GM21717 (cell line): ENCODE data around the gene SAMD11.

Experiments used
- ATAC-seq: cut with Tn5 transposase; IDR thresholded peaks from one replicate; pipeline ENCODE4 v1.9.1; 2021; ENCODE audit warnings: mild to moderate bottlenecking, moderate library complexity; ENCODE audit not compliant: unreplicated experiment

The SAMD11 gene

DNA sequence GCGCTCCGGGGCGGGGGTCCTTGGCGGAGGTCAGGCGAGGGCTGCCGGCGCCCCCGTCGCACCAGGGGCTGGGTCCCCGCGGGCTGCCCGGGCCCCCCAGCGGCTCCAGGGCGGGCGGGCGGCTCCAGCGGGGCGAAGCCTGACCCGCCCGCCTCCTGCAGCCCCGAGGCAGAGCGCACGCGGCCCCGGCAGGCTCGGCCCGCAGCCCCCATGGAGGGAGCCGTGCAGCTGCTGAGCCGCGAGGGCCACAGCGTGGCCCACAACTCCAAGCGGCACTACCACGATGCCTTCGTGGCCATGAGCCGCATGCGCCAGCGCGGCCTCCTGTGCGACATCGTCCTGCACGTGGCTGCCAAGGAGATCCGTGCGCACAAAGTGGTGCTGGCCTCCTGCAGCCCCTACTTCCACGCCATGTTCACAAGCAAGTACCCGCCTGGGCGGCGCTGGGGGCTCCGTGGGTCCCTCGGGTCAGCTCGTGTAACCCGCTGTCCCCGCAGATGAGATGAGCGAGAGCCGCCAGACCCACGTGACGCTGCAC lies 37.5 kb downstream of the SAMD11 start:
- ATAC-seq: no peak

DNA sequence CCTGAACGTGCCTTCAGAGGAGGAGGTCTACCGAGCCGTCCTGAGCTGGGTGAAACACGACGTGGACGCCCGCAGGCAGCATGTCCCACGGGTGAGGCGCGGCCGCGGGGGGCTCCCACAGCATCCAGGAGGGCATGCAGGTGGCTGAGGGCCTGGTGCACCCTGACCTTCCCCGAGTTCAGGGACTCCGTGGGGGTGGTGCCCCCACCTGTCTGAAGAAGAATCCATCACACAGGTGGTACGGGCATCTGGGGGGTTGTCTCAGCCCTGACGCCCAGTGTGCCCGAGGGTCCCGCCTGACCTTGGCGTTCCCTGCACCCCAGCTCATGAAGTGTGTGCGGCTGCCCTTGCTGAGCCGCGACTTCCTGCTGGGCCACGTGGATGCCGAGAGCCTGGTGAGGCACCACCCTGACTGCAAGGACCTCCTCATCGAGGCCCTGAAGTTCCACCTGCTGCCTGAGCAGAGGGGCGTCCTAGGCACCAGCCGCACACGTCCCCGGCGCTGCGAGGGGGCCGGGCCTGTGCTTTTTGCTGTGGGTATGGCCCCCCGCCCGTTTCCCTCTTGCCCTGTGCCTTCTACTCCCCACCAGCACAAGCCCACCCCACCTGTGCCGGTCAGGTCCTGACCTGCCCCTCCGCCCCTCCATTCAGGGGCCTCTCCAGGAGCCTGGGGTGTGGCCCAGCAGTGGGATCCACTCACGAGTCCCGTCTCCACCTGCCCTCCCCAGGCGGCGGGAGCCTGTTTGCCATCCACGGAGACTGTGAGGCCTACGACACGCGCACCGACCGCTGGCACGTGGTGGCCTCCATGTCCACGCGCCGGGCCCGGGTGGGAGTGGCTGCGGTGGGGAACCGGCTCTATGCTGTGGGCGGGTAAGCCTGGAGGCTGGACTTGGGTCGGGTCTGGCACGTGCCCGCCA lies 38.9 kb downstream of the SAMD11 start:
- no peak for ATAC-seq

DNA sequence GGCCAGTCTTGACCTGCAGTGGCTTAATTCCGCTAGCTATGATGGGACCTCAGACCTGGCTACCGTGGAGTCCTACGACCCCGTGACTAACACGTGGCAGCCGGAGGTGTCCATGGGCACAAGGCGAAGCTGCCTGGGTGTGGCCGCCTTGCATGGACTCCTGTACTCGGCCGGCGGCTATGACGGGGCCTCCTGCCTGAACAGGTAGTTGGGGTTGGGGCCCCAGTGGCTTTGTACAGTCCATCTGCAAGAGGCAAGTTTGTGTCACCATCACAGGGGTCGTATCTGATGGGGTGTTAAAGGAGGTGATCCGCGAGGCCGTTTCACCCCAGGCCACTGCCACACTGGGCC lies 39.6 kb downstream of the SAMD11 start:
- ATAC-seq: no peak

DNA sequence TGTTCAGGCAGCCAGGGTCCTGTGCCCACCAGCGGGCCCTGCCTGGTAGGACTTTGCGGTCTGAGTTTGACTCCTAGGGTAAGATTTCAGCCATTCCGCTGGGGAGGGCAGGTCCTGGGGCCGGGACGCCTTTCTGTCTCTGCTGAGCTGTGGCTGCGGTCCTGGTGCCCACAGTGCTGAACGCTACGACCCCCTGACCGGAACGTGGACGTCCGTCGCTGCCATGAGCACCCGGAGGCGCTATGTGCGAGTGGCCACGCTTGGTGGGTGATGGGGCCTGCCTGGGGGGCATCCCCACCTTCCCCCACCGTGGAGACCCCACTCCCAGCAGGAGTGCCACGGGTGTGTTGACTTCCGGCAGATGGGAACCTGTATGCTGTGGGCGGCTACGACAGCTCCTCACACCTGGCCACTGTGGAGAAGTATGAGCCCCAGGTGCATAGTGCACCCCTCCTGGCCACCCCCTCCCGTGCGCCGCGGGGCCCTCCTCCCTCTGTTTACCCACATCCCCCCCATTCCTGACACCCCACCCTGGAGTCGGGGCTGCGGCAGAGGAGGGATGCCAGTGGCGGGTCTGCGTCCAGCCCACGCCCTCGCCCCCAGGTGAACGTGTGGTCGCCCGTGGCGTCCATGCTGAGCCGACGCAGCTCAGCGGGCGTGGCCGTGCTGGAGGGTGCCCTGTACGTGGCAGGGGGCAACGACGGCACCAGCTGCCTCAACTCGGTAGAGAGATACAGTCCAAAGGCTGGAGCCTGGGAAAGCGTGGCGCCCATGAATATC lies 40.2 kb downstream of the SAMD11 start:
- ATAC-seq: no peak

DNA sequence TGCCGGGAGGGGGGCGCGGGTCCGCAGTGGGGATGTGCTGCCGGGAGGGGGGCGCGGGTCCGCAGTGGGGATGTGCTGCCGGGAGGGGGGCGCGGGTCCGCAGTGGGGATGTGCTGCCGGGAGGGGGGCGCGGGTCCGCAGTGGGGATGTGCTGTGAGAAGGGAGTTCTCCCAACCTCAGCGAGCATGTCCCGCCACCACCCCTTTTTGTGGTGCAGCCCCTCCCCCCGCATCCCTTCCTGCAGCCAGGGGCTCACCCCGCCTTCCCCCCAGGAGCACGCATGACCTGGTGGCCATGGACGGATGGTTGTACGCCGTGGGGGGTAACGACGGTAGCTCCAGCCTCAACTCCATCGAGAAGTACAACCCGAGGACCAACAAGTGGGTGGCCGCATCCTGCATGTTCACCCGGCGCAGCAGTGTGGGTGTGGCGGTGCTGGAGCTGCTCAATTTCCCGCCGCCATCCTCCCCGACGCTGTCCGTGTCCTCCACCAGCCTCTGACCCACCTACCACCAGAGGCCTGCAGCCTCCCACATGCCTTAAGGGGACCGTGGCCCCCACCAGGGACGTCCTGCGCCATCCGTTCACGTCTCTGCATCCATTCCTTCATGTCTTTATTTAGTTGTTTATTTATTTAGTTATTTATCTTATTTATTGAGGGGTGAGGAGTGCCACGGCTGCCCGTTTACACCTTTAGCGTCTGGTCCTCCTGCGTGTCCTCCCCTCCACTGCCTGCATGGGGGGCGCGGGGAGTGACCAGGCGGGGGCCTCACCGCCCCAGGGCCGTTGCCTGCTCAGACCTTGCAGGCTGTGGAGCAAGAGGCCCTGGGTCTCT lies 41.2 kb downstream of the SAMD11 start:
- no peak for ATAC-seq

DNA sequence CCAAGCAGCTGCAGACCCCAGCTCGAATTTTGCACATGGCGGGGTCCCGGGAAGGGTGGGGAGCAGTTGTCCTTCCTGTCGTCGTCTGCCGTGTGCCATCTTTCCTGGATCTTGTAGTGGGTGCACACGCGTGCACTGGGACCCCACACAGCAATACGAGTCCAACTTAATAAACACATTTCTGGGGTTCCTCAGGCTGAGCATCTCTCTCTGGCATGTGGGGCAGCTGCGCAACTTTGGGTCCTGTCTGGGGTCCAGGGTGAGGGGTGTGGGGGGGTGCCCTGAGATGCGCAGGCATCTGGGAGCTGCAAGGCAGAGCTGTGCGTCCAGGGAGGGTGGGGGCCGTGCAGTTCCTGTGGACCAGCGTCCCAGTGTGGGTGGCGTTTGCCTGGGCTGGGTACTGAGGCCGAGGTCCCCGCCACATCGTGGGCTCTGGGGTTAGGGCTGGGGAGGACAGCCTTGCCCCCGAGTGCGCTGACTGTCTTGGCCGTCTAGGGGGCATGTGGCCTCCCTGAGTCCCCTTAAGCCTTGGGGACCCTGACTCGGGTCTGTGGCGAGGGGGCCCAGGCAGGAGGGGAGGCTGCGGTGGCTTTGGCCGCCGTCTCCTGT lies 41.9 kb downstream of the SAMD11 start:
- no peak for ATAC-seq

DNA sequence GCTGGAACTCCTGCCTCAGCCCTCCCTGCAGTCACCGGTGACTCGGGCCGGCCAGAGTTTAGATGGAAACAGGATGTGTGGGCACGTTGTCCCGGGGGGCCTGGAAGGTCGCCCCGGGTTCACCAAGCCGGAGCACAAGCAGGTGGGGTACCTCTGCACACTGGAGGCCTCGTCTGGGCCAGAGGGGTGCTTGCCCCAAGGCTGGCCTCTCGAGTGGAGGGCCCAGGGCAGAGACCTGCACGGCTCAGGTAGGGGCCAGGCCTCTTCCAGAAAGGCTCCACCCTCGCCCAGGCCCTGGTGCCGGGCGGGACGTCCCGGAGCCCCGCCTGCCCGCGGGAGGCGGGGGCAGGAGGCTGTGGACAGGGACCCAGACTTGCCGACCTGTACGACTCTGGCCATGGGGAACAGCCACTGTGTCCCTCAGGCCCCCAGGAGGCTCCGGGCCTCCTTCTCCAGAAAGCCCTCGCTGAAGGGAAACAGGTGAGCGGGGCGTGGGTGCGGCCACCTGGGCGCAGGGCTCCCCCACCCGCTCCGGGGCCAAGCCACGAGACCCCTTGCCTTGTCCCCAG lies 42.5 kb downstream of the SAMD11 start, which contains the start of gene PLEKHN1:
TSS of gene PLEKHN1 (plus strand) at position 348 of the 569 bp plus-strand sequence. CDS start at position 398, 50 bp downstream.
- ATAC-seq: peak; percentile 32

DNA sequence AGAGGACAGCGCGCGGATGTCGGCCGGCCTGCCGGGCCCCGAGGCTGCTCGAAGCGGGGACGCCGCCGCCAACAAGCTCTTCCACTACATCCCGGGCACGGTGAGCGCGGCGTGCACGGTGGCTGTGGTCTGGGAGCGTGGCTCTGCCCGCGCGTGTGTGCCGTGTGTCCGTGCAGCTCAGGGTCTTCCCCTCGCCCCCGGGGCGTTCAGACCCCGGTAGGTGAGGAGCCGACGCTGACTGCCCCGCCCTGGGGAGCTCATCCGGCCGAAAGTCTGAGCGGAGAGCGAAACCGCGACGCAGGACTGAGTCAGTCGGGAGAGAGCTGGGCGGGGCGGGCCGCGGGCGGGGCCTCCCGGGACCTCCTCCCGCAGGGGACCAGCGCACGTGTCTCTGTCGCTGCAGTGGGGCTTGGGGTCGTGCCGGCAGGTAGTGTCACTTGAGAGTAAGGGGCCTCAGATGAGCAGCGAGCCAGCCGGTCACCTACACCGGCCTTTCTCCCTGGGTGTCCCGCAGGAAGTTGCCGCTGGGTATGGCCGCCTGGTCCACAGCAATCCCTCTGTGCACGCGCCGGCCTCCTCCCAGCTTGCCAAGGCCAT lies 43.1 kb downstream of the SAMD11 start:
- ATAC-seq: peak; percentile 51

DNA sequence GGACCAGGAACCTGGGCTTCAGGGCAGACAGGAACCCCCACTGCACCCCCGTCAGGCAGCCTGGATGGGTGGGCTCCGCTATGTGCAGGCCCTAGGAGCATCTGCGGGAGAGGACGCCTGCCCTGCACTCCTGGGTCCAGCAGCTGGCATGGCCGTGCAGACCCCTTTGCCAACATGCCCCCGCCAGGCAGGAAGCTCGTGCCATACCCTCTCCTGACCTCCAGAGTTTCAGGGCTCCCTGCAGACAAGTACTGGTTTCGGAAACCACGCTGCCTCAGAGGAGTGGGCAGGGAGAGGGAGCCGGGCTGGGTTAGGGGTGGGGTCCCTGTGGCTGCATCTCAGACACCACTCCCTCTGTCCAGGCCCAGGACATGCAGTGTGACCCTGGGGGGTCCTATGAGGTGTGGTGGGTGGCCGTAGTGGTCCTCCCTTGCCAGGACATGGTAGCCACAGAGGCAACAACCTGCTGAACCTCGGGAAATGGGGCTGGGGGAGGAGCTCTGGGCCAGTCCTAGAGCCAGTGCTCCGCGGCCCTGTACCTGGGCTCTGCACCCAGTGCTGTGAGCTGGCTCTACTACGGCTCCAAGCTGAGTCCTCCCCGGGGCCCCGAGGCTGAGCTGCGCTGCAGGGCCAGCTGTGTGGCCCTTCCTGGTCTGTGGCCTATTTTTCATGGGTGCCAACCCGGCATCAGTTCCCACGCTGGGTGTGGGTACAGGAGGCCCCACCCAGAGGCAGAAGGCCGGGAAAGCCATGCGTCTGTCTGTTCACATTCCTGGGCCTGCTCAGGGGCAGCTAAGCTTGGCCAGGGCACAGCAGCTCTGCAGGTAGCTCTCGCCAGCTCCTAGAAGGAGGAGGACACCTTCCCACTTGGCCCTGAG lies 44.0 kb downstream of the SAMD11 start:
- ATAC-seq: no peak

DNA sequence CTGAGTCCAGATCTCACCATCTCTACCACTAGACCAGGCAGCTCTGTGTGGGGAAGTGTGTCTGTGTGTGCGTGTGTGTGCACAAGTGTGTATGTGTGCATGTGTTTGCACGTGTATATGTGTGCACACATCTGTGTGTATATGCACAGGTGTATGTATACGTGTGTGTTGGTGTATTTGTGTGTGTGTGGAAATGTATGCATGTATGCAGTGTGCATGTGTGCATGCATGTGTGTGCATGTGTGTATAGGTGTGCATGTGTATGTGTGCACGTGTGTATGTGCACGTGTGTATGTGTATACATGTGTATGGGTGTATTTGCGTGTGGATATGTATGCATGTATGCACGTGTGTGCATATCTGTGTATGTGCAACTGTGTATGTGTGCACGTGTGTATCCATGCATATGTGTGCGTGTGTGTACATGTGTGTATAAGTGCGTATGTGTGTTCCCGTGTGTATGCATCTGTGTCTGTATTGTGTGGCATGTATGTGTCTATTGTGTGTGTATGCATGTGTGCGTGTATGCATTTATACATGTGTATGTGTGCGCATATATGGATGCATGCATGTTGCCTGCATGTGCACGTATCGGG lies 45.6 kb downstream of the SAMD11 start:
- ATAC-seq: no peak

DNA sequence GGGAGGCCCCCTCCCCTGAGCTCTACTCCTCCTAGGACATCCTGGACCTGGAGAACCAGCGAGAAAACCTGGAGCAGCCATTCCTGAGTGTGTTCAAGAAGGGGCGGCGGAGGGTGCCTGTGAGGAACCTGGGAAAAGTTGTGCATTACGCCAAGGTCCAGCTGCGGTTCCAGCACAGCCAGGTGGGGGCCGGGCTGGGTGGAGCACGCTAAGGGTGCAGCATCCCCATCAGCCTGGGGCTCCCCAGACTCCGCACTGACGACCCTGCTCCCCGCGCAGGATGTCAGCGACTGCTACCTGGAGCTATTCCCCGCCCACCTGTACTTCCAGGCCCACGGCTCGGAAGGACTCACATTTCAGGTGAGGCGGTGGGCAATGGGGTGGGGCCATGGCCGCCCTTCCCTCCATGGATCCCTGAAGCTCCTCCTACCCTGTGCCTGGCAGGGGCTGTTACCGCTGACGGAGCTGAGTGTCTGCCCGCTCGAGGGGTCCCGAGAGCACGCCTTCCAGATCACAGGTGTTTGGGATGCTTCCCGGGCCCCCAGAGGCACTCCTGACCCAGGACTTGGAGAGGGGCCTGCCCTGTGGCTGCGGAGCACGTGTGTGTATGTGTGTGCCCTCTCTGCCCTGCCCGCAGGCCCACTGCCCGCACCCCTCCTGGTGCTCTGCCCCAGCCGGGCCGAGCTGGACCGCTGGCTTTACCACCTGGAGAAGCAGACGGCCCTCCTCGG lies 46.7 kb downstream of the SAMD11 start:
- ATAC-seq: no peak

DNA sequence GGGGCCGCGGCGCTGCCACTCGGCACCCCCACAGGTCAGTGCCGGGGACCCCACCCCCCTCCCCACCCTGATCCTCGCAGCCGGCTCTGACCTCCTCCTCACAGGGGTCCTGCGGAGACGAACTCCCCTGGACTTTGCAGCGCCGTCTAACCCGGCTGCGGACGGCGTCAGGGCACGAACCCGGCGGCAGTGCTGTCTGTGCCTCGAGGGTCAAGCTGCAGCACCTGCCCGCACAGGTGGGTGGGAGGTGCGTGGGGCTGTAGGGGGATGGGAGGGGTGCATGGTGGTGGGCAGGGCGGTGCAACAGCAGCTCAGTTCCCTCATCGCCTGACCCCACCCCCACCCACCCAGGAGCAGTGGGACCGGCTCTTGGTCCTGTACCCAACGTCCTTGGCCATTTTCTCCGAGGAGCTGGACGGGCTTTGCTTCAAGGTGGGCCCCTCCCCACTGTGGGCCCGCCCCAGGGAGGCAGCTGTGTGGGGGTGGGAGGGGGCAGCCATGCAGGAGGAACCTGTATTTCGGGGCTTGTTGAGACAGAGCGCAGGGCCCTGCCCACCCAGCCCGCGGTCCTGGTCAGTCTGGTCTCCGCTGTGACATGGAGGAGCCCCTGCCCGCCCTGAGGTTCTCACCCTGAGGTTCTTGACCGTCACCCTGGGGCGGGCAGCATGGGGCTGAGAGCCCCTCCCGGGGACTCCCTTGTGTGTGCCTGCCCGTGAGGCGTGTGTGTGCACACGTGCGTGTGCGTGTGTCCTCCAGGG lies 47.4 kb downstream of the SAMD11 start:
- ATAC-seq: no peak

DNA sequence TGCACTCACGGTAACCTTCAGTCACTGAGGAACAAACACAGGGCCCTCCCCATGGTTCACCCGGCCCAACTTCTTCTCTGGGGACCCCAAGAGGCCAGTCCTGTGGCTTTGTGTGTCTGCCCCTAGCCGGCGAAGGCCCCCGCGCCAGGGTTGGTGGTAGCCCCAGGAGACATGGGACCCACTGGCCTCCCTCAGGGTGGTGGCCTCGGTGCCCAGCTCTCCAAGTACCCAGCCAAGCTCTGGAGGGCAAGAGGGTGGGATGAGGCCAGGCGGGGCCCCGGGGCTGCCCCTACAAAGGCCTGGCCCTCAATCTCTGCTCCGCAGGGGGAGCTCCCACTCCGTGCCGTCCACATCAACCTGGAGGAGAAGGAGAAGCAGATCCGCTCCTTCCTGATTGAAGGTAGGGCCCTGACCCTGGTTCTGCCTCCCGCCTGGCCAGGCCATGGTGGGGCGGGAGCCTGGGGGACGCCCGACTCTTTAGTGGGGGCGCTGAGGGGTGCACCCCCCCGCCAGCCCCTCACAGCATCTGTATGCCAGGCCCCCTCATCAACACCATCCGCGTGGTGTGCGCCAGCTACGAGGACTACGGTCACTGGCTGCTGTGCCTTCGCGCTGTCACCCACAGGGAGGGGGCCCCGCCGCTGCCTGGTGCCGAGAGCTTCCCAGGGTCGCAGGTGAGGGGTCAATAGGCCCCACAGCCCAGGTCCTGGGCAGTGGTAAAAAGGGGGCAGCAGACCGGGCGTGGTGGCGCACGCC lies 48.2 kb downstream of the SAMD11 start:
- ATAC-seq: no peak

DNA sequence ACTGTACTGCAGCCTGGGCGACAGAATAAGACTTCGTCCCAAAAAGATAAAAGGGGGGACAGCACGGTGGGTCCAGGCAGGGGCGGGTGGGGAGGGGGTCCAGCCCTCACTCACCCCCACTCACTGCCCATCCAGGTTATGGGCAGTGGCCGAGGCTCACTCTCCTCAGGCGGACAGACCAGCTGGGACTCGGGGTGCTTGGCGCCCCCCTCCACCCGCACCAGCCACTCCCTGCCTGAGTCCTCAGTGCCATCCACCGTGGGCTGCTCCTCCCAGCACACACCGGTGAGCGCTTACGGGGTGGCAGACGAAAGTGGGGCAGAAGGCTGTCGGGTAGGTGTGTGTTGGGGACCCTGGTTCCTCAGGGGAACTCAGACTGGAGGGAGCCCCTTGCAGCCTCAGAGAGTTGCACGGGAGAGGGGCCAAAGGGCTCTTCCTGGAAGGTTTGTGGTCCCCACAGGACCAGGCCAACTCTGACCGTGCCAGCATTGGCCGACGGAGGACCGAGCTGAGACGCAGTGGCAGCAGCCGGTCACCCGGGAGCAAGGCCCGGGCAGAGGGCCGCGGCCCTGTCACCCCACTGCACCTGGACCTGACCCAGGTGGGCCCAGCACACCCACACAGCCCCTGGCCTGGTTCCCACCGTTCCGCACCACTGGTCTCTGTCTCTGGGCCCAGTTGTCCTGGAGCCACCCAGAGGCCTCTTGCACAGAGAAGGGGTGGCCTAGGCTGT lies 49.2 kb downstream of the SAMD11 start:
- no peak for ATAC-seq

DNA sequence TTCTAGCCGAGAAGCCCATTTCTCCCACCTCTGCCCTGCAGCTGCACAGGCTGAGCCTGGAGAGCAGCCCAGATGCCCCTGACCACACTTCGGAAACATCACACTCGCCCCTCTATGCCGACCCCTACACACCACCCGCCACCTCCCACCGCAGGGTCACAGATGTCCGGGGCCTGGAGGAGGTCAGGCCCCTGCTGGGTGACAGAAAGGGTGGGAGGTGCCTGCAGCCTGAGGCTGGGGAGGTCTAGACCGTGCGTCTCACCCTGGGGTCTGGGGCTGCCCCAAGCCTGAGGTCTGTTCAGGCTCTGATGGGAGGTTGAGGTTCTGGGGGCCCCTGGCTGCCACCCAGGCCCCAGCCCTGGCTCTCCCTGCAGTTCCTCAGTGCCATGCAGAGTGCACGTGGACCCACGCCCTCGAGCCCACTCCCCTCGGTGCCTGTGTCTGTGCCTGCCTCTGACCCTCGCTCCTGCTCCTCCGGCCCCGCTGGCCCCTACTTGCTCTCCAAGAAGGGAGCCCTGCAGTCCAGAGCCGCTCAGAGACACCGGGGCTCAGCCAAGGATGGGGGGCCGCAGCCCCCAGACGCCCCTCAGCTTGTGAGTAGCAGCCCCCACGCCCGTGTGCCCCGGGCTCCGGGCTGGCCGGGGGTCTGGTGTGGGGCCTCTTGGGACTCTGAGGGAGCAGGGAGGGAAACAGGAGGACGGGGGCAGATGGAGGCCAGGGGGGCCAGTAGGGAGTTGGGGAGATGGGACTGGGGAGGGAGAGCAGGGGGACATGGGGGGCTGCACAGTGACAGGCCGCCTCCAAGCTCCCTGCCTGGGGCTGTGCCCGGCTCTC lies 50.0 kb downstream of the SAMD11 start:
- ATAC-seq: no peak
